HG02763 (cell line): ENCODE data around the gene EPHB1.

Experiments used
- ATAC-seq: cut with Tn5 transposase; IDR thresholded peaks from one replicate; pipeline ENCODE4 v1.9.1; 2021; ENCODE audit warnings: mild to moderate bottlenecking, moderate library complexity; ENCODE audit not compliant: unreplicated experiment

Gene EPHB1

GRCh38 chr3:134840459-134840858 lies 45.4 kb downstream of the EPHB1 start:
- ATAC-seq, result no peak

- ATAC-seq, result no peak
These were observed 51.0 kb downstream of the EPHB1 start for GRCh38 chr3:134846084-134846483.

DNA sequence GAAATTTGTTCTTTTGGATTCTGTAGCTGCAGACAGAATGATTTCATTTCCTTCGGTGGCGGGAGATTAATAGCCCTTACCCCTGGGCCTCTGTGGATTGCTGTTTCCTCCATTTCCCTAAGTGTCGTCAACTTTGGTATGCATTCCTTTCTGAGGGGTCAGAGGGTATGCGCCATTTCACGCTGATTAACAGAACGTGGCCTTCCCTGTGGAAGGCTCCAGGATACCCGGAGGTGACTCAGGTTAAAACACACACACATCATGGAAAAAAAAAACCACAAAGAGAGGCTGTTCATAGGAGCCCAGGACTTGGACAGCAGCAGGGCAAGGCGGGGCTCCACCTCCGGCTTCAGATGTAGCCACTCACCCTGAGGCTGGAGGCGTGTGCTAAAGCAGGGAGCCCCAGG lies 51.9 kb downstream of the EPHB1 start:
- ATAC-seq, result no peak

- ATAC-seq, result no peak
These were observed 52.3 kb downstream of the EPHB1 start for GRCh38 chr3:134847349-134847748.

DNA sequence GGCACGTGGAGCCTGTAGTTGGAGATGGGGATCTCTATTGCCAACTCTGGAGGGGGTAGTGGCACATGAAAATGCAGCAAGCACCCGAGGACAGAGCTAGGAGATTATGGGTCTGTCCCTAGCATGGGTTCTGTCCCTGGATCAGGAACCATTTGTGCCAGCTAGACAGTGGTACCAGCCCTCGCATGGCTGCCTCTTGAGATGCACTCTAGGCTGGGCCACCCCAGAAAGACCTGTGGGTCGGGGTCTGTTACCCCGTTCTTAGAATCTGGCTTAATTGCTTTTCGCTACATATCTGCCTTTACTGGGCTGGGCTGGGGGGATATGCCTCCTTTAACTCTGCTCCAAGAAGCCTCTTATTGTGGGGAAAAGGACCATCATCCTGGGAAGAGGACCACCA lies 54.5 kb downstream of the EPHB1 start:
- ATAC-seq, result no peak

DNA sequence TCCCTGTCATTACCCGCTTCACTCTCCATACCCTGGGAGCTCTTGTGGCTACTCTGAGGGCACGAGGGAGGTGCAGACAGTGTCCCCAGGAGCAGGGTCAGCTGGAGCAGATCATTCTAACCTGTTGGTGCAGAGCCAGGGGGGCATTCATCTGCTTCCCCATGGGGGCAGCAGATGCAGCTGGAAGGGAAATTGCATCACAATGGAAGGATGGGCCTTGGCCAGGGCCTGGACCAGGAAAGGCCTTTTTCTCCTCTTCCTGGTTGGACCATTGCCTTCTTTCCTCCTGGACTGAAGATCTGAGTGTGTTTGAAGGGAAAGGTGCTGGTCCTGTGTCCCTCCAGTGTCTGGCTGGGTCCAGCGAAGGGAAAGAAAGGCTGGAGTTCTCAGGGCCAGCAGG lies 55.7 kb downstream of the EPHB1 start:
- ATAC-seq, result no peak

GRCh38 chr3:134852132-134852531 lies 57.1 kb downstream of the EPHB1 start:
- ATAC-seq, result no peak

GRCh38 chr3:134852893-134853351 lies 57.9 kb downstream of the EPHB1 start:
- peak; percentile 93 for ATAC-seq

DNA sequence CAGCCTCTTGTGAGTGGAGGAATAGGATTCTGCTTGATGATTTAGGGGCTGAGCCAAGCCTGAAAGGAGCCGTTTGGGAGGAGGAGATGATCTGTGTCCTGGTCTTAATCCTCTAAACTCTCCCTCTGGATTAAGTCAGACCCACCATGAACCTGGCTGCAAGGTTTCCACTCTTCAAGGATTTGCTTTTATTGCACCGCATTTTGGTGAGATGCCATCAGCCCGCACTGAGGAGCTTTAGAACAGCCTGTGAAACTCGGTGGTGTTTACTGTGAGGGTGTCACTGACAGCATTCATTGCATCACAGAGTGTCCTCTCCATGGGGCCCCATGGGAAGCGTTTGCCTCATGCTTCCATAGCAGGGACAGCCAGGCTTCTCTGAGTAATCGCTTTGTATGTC lies 59.2 kb downstream of the EPHB1 start:
- no peak for ATAC-seq

GRCh38 chr3:134857356-134857755 lies 62.3 kb downstream of the EPHB1 start:
- no peak for ATAC-seq

DNA sequence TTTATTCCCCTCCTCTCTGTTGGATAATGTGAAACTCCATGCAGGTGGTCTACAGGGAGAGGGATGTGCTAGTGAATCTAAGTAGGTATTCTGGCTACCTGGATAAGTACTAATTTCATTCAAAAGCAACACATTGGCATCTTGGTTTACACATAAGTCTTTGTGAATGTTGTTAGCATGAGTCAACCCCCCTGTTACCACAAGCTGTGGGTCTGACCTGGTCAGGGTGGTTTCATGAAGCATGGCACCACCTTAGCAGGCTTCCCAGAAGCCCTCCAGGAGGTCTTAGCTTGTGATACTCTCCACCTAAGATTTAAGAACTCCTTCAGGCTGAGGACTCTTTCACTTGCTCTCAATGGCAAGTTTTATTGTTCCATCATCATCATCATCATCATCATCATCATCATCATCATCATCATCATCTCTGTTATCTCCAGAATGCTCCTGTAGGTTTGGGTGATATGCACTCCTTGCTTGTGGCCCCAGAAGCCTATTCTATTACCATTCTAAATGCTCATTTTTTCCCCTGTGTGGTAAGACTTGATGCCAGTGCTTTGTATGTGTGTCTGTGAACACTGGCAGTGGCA lies 62.8 kb downstream of the EPHB1 start:
- no peak for ATAC-seq

DNA sequence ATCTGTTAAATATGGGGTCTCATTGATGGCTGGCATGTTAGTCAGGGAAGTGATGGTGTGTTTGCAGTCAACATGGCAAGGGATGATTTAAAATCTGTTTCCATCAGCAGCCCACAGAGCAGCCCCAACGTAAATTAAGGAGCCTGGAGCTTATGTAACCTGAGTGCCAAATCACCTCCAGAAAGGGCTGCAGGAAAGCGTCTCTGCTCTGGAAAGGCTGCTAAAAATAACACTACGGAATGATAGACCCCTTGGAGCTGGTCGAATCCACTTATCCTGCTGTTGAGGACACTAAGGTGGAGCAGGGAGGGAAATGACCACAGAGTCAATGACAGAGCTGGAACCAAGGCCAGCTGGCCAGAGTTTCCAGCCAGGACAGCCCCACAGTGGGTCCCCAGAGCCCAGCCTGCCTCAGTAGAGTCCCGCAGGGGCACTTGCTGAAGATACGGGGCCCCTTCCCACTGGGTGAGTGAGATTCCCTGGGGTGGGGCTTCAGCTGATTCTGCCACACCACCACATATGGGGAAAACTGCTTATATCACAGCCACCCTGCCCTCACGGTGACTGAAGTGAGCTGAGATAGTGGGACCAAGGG lies 63.5 kb downstream of the EPHB1 start:
- ATAC-seq, result no peak

DNA sequence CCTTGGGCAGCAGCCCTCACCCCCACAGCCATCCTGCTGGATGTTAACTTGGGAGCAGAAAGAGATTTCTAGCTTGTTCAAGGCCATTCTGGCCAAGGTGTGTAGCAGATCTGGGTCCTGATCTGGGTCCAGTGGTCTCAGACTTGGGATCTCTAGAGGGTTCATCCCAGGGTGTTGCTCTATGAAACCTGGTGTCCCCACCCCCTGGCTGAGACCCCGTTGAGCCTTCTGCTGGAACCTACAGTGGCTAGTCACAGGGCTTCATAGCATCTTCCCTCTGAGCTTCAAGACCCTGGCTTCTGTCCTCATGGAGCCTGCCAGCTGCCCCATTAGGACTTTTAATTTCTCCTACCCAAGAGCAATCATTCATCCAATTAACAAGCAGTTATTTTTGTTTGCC lies 64.3 kb downstream of the EPHB1 start:
- ATAC-seq, result no peak

GRCh38 chr3:134860141-134860540 lies 65.1 kb downstream of the EPHB1 start:
- ATAC-seq, result no peak

DNA sequence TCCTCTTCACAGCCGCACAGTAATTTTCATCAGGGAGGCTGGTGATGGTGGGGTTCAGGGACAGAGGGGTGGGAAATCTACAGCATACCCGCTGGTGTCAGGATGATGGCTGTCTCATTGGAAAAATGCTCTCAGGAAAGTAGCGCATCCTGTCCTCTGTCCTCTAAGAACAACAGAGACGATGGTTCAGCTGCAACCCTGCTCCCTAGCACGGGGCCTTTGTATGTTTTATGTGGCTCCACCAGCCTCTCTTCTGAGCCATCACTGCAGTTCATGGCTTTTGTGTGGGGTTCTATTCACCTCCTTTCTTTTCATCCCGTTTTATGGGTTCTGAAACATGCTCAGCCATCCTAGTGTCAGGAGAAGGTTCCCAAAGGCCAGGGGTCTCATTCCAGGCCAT lies 68.9 kb downstream of the EPHB1 start:
- ATAC-seq, result no peak

DNA sequence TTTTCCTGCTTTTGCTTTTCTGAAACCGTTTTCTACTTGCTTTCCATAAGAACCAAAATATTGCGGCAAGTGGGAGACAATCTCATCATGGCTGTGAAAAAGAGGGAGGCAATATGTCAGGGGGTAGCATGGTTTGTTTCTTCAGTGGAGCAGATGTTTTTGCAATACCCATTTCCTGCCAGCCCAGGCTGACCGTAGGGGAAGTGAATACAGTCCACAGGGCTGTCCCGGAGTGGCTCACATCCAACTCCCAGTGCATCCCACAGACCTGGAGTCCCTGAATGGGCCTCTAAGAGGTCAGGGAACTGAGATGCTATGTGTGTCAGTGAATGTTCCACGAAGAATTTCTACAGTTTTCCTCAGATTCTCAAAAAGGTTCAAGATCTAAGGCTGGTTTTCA lies 69.6 kb downstream of the EPHB1 start:
- ATAC-seq, result no peak

- no peak for ATAC-seq
These were observed 72.2 kb downstream of the EPHB1 start for GRCh38 chr3:134867277-134867676.

DNA sequence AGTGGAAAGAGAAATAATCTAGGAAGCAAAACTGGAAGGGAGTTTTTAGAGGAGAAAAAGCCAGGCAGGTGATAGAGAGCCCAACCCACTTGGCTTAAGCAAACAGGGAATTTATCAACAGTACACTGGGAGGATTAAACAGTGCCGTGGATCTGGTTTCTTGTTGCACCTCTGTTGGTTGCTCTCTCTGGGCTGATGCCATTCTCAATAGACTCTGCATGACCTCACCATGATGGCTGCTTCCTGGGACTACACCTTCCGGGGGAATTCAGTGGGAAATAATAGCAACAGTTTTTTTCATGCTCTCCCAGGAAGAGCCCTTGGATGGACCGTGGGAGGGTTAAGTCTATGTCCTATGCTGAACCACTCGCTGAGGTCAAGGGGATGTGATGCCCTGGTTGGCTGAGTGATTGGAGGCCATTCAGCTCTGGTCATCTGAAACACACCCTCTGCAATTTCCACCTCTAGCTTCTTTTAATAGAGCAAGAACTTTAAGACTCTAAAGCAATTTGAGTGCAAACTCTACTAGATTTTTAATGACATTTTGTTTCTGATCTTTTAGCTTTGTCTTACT lies 74.2 kb downstream of the EPHB1 start:
- no peak for ATAC-seq

GRCh38 chr3:134871818-134872217 lies 76.8 kb downstream of the EPHB1 start:
- ATAC-seq, result no peak

DNA sequence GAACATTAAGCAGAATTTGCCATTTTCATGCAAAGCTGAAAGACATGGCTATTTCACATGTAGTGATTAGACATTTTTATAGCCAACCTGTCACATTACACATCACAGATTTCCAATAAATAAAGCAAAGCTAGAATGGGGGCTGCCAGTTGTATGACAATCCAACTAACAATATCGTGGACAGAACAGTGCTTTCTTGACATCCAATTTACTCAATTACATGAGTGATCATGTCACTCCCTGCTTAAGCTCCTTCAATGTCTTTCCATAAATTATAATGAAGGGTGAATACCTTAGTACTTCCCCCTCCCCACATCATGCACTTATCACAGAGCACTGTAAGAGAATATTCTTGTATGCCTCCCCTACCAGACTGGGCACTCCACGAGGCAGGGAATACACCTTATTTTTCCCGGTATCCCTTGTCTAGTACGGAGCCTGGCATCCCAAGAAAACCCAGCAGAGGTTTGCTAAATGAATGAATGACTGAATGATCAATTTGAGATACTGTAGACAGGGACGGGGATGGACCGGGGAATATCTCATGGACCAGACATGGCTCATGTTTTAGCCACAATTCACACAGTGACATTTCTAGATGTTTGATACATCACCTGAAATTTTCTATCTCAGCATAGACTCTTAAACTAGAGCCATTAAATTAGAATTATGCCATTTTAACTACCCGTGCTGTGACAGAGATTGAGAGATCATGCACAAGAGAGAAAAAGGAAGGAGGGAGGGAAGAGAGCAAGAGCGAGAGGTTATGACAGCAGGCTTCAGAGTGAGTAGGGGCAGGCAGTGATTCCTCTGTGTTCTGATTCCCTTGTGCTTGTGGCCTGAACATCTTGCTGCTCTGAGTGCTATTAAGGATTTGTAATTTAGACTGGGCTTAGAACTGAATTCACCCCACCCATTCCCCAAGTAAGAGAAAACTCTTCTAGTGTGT lies 77.7 kb downstream of the EPHB1 start:
- no peak for ATAC-seq

DNA sequence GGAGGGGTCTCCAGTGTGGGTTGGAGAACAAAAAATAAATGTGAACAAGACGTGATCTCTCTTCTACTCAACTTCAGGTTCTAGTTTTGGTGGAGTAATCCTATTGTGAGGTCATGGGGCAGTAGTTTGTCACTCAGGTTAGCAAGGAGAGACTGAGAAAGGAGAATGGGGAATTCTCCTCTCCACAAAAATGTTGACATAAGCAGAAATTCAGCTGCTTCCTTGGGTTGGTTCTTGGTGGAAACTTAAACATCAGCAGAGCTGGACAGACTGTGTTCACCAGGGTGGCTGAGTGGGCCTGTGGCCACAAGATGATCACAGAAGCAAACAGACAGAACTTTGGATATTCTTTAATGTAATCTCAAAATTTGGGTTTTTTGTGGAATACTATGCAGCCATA lies 78.7 kb downstream of the EPHB1 start:
- ATAC-seq, result no peak
